Esophagus mucosa (tissue), 1 donor: ENCODE results near the gene PC. TPM values are rescaled to one million over a fixed set of nuclear protein-coding genes. Genes with fewer than 3 reads are reported as not detected.
A peak's percentile ranks its signal among the peaks of the same experiment; 100 is the strongest.
"Not testable (repeated sequence)": the region's sequence is repeated elsewhere in the genome, so short reads cannot be mapped to it uniquely, and the experiment has no call there.

Source experiments
- ATAC-seq: fragments of 200-7000 bp; cut with Tn5 transposase; one replicate; pipeline ENCODE4 v1.9.1; 2020
- total RNA-seq: library from RNA; stranded (reverse); gene quantifications from one replicate; pipeline ENCODE4 v1.2.4, GENCODE V29; 2023
- donor health status: DM: yes; HTN: yes; CAD: no.

The PC gene
- total RNA-seq, 1 donor from 2014 or later = 50.5 TPM

GRCh38 chr11:66979336-66979980, 21.3 kb upstream of the PC start:
- no peak for ATAC-seq

- no peak for ATAC-seq
Observed at GRCh38 chr11:66978717-66979116, 20.5 kb upstream of the PC start.

GRCh38 chr11:66978229-66978628, 20.0 kb upstream of the PC start:
- ATAC-seq = no peak

GRCh38 chr11:66976925-66977324, 18.7 kb upstream of the PC start:
- no peak for ATAC-seq

DNA sequence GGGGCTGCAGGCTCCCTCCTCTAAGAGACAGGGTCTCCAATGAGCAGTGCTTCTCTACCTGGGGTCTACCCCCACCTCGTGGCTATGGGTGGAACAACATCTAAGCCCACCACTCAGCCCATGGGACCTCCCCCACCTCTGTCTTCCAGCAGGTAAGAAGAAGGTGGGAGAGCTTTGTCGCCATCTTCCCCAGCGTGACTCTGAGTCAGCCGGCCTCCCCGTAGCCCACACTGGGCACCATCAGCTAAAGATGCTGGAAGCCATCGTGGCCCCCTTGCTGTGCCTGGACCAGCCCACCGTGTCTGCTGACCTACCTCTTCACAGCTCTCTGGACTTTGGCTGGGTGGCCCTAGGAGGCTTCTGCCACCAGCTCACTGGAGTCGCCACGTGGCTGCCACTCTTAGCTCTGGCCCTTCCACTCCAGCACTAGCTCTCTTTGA, 17.9 kb upstream of the PC start:
- ATAC-seq = no peak

GRCh38 chr11:66975405-66976027, 17.3 kb upstream of the PC start:
- ATAC-seq = no peak

DNA sequence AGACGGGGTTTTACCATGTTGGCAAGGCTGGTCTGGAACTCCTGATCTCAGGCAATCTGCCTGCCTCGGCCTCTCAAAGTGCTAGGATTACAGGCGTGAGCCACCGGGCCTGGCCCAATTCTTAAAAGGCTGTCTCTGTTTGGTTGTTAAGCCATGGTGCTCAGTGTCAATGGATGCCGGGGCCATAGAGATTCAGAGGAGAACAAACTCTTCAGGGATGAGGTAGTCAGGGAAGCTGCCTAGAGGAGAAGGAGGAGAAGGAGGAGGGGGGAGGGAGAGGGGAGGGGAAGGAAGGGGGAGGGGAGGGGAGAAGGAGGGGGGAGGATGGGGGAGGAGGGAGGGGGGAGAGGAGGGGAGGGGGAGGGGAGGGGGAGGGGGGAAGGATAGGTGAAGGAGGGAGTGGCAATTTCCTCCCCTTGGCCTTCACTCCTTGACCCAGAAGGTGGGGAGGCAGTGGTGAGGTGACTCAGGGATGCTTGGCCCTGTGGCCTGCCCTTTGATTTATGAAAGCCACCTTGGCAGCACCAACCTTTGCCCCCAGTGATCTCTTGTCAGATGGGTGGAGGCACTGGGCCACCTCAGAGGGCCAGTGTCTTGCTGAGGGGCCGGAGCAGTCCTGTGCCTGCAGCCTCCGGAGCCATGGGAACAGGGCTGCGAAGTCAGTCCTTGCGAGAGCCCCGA, 16.7 kb upstream of the PC start, which contains the start of gene C11orf86:
Gene C11orf86, plus strand, starts transcription at position 581 of the 681 bp plus-strand sequence. Its CDS starts 59 bp downstream, at position 640.
- ATAC-seq = no peak

- ATAC-seq = no peak
Observed at GRCh38 chr11:66973956-66974580, 15.9 kb upstream of the PC start.

DNA sequence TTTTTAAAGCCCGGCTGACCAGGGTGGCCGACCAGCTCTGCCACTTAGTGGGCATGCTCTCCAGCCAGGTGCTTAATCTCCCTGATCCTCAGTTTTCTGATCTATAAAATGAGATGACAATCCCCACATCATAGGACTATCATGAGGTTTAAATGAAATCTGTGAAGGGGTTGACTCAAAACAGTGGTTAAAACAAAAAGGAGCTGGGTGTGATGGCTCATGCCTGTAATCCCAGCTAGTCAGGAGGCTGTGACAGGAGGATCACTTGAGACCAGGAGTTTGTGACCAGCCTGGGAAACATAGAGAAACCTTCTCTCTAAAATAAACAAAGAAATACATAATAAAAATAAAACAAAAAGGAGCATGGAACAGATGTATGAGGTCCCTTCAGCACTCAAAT, 13.3 kb upstream of the PC start:
- ATAC-seq = no peak

- ATAC-seq = peak; percentile 93
Observed at GRCh38 chr11:66970807-66971442, 12.7 kb upstream of the PC start.

DNA sequence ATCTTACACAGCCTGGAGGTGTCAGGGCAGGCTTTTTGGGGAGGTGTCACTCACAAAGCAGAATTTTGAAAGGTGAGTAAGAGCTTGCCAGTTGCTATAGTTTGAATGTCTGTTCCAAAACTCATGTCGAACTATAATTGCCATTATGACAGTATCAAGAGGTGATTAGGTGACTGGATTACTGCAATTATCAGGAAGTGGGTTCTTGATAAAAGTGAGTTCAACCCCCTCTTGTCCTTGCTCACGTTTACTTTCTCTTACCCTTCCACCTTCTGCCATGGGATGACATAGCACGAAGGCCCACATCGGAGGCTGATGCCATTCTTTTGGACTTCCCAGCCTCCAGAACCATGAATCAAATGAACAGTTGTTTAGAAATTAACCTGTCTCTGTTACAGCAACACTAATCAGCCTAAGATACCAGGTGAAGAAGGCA, 12.2 kb upstream of the PC start:
- peak; percentile 33 for ATAC-seq

DNA sequence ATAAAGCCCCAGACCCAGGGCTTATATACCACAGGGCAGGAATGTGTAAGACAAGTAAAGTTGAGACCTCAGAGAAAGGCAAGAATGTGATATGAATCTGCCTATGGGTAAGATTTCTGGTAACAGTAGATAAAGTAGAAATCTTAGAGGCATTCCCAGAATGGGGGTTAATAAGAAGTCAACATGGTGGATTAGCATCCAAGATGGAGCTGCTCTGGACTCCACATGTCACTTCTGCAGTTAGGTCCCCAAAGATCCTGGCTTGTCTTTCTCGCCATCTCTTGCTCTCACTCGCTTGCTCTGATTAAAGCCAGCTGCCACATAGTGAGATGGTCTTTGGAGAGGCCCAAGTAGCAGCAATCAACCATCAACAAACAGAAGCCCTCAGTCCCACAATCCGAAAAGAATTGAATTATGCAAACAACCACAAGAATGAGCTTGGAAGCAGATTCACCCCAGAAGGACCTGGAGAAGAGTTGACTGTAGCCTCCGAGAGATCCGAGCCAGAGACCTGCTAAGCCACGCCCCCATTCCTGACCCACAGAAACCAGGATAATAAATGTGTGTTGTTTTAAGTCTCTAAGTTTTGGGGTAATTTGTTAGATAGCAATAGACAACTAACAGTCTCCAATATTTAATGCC, 11.5 kb upstream of the PC start:
- ATAC-seq = no peak

GRCh38 chr11:66967670-66968425, 9.7 kb upstream of the PC start:
- peak; percentile 66 for ATAC-seq

DNA sequence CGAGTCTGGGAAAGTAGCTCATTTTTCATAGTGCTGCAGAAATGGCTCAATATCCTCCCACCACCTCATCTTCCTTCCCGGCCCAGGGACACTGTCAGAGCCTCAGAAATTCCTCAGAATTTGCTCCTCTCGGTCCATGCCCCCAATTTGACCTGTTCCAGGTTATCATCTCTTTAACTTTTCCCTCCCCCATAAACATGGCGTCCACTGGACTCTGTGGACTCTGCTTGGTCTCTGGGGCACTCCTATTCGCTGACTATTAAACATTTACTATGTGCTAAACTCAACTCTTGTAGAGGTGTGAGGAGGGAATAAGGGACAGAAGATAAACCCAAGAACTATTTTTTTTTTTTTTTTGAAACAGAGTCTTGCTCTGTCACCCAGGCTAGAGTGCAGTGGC, 8.2 kb upstream of the PC start:
- no peak for ATAC-seq

DNA sequence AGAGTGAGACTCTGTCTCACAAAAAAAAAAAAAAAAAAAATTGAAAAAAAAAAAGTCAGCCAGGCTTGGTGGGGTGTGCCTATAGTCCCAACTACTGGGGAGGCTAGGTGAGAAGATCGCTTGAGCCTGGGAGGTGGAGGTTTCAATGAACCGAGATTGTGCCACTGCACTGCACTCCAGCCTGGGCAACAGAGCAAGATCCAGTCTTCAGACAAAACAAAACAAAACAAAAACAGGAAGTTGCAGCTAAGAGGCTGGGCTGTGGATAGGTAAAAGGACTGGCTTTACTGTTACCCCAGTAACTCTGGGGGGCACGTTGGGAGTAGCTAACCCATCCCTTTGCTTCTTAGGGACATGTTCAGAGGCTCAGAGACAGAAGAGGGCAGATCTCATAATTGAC, 6.3 kb upstream of the PC start:
- ATAC-seq = no peak

- ATAC-seq = no peak
Observed at GRCh38 chr11:66962801-66963200, 4.6 kb upstream of the PC start.

- no peak for ATAC-seq
Observed at GRCh38 chr11:66962247-66962646, 4.1 kb upstream of the PC start.

DNA sequence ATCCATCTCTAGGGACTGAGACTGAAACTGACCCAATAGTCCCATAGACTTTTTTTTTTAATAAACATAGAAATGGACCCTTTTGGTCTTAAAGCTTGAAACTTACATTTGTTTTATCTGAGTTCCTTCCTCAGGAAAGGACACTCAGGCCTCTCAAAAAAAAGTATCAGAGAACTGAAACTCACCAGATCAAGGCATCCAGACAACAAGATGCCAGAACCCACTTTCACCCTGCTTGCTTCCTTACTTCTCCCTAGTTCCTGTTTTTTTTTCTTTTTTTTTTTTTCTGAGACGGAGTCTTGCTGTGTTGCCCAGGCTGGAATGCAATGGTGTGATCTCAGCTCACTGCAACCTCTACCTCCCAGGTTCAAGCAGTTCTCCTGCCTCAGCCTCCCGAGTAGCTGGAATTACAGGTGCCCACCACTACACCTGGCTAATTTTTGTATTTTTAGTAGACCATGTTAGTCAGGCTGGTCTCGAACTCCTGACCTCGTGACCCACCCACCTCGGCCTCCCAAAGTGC, 3.6 kb upstream of the PC start:
- ATAC-seq = not testable (repeated sequence)

DNA sequence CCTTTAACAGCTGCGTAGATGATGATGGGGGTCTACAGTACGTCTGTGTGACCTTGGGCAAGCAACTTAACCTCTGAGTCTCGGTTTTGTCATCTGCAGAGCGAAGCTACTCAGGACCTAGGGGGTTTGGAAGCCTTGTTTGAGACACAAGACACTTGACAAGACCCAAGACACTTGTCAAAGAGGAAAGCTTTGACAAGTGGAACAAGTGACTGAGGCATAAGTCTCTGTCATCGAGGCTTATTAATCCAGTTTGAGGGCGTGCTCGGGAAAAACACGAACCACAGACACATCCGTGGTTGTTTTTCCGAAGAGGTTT, 732 bp upstream of the PC start:
- ATAC-seq = no peak

DNA sequence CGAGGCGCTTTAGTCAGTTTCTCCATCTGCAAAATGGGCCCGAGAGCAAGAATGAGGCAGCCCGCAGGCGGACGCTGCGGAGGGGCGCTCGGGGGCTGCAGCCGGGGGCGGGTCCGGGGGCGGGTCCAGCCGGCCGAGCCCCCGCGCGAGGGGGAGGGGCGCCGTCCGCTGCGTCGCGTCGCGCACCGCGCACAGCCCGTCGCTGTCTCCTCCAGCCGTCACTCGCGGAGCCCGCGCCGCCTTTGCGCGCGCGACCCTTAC, 282 bp downstream of the PC start:
- peak; percentile 24 for ATAC-seq

DNA sequence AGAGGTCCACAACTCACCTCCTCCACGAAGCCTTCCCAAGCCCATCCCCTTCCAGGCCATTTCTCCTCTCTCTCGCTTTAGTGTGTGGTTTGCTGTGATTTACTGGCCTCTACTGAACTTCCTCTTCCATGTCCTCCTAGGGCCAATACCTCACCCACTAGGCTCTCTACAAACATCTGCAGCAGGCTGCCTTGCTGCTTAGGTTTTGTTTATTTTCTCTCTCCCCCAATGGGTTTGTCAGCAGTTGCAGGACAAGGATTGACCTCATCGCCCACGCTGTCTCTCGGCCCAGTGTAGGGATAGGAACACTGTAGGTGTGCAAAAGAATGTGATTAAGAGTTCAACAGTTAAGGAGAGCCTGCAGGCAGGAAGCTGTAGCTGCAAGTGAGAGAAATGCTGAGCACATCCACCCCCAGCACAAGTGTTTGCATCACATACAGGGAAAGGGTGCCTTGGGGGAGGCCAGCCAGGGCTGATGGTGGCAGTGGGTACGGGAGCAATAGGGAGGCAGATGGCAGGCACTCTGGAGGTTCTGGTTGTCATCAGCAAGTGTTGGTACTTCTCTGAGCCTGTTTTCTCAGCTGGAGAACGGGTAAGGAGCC, 1.4 kb downstream of the PC start:
- no peak for ATAC-seq
